ENCODE data around the gene LARP4.
"Not testable (repeated sequence)": the region's sequence is repeated elsewhere in the genome, so short reads cannot be mapped to it uniquely, and the experiment has no call there.

LARP4 gene

GRCh38 chr12:50400638-50401499 lies at the start of gene LARP4:
Gene LARP4 (plus strand): TSS chr12:50400885. CDS start chr12:50401011, 126 bp downstream.
- in situ Hi-C loops (cut with HindIII; ENCODE audit: low sequenced_read_pairs), result no loop called here

- in situ Hi-C loops (cut with HindIII; ENCODE audit: low sequenced_read_pairs), result no loop called here
These were observed 49.3 kb upstream of the LARP4 start for GRCh38 chr12:50351120-50352043.

DNA sequence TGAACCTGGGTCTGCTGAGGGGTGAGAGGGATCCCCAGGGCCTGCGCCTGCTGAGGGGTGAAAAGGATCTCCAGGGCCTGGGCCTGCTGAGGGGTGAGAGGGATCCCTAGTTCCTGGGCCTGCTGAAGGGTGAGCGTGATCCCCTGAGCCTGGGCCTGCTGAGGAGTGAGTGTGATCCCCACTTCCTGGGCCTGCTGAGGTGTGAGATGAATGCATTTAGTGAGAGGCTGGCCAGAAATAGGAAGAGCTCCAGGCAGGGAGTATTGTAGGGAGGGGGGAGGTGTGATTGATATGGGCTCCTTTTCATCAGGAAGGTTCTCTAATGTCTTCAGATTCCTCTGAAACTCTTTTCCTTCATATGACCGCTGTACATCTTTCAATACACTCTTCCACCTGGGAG lies 47.3 kb upstream of the LARP4 start:
- in situ Hi-C loops (cut with HindIII; ENCODE audit: low sequenced_read_pairs), result no loop called here

DNA sequence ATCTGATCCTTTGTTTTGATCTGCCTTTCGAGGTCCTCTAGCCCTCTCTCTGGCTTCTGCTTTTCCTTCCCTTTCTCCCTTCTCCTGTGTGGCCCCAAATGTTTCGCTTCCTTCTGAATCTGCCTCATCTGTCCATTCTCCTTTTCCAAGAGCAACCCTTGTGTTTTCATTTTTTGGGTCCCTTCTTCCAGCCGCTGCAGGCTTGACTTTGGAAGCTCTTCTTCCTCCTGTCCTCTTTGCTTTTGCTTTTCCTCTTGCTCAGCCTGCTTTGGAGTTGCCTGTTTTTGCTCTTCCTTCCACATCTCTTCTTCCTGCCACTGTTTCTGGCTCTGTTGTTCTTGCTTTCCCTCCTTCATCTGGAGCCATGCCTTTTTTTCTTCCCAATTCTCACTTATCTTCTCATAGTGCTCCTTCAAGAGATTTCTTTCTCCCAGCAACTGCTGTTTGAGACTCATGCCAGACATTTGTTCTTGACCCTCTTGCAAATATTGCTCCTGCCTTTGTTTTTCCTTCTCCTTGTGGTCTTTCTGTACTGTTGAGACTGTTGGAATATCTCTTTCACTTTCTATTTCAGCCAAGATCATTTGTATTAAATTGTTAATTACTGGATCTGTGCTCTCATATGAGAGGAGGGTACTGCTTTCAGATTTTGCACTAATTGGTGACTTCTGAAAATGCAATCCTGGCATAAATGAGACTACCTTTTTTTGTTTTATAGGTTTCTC lies 46.7 kb upstream of the LARP4 start:
- in situ Hi-C loops (cut with HindIII; ENCODE audit: low sequenced_read_pairs), result no loop called here

DNA sequence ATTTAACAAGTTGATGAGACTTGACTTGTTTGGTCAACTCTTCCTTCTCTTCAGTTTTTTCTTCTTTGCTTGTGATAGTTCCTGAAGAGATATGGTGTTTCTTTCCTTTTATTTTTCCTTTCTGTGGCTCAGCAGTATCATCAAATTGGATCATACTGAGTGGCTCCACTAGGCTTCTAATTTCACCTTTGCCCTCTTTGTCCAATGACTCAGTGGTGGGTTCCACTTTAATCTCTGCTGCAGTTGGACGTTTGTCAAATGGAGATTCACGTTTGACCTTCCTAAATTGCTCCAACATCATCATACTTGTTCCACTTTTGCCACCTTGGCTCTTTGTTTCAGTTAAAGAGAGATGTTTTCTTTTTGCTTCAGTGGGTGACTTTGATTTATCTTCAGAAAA lies 45.8 kb upstream of the LARP4 start:
- in situ Hi-C loops (cut with HindIII; ENCODE audit: low sequenced_read_pairs), result no loop called here

- in situ Hi-C loops (cut with HindIII; ENCODE audit: low sequenced_read_pairs), result no loop called here
These were observed 45.3 kb upstream of the LARP4 start for GRCh38 chr12:50355365-50355764.

- in situ Hi-C loops (cut with HindIII; ENCODE audit: low sequenced_read_pairs), result no loop called here
These were observed 38.0 kb upstream of the LARP4 start for GRCh38 chr12:50362671-50363070.

GRCh38 chr12:50363141-50363540 lies 37.5 kb upstream of the LARP4 start:
- in situ Hi-C loops (cut with HindIII; ENCODE audit: low sequenced_read_pairs), result no loop called here

DNA sequence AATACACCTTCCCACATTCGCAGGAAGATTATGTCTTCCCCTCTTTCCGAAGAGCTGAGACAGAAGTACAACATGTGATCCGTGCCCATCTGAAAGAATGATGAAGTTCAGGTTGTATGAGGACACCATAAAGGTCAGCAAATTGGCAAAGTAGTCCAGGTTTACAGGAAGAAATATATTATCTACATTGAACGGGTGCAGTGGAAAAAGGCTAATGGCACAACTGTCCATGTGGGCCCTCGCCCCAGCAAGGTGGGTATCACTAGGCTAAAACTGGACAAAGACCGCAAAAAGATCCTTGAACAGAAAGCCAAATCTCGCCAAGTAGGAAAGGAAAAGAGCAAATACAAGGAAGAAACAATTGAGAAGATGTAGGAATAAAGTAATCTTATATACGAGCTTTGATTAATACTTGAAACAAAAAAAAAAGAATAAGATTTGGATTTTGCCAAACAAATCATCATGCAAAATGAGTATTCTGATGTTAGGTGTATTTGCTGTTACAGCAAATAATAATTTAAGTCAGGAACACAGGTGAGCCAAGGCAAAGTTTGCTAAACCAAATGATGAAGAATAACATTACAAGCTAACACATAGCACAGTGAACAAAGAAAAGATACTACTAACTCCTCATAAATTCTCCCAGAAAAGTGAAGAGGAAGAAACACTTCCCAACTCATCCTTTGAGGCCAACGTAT lies 34.8 kb upstream of the LARP4 start:
- in situ Hi-C loops (cut with HindIII; ENCODE audit: low sequenced_read_pairs), result no loop called here

DNA sequence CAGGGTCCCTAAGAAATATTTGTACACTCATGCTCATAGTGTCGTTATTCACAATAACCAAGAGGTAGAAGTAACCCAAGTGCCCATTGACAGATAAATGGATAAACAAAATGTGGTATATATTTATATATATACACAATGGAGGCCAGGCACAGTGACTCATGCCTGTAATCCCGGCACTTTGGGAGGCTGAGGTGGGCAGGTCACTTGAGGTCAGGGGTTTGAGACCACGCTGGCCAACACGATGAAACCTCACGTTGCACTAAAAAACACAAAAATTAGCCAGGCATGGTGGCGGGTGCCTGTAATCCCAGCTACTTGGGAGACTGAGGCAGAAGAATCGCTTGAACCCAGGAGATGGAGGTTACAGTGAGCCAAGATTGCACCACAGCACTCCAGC lies 30.0 kb upstream of the LARP4 start:
- in situ Hi-C loops (cut with HindIII; ENCODE audit: low sequenced_read_pairs), result not testable (repeated sequence)

GRCh38 chr12:50375802-50376201 lies 24.9 kb upstream of the LARP4 start:
- in situ Hi-C loops (cut with HindIII; ENCODE audit: low sequenced_read_pairs), result no loop called here

DNA sequence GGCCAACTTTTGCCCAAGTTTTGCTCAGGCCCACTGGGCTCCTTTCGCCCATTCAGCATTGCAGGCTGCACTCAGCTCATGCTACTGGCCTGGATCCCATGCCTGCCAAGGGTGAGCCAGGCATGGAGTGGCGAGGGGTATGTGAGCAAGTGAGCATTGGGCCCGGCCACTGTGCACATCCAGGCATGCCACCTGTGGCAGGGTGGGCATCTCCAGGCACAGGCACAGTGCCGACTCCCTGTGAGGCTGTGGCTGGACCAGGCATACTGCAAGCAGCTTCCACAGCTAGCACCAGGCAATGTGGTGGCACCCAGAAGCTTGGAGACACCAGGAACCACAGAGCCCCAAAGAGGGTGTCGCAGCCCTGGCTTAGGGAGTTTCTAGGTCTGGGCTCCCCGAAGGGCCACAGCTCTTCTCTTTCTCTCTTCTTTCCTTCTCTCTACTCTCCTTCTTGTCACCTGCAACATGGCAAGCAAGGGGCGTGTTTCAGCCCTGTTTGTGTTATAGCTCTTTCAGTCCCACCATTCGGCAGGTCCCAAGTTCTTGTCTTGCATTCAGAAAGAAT lies 19.8 kb upstream of the LARP4 start:
- in situ Hi-C loops (cut with HindIII; ENCODE audit: low sequenced_read_pairs), result no loop called here

- in situ Hi-C loops (cut with HindIII; ENCODE audit: low sequenced_read_pairs), result no loop called here
These were observed 13.2 kb upstream of the LARP4 start for GRCh38 chr12:50387487-50387886.

GRCh38 chr12:50387972-50388478 lies 12.7 kb upstream of the LARP4 start:
- in situ Hi-C loops (cut with HindIII; ENCODE audit: low sequenced_read_pairs), result no loop called here

DNA sequence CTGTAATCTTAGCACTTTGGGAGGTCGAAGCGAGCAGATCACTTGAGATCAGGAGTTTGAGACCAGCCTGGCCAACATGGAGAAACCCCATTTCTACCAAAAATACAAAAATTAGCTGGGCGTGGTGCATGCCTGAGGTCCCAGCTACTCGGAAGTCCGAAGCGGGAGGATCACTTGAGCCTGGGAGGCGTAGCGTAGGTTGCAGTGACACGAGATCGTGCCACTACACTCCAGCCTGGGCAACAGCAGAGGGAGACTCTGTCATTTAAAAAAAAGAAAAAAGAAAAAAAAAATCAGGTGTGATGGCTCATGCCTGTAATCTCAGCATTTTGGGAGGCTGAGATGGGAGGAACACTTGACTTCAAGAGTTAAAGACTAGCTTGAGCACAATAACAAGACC lies 11.9 kb upstream of the LARP4 start:
- in situ Hi-C loops (cut with HindIII; ENCODE audit: low sequenced_read_pairs), result not testable (repeated sequence)

DNA sequence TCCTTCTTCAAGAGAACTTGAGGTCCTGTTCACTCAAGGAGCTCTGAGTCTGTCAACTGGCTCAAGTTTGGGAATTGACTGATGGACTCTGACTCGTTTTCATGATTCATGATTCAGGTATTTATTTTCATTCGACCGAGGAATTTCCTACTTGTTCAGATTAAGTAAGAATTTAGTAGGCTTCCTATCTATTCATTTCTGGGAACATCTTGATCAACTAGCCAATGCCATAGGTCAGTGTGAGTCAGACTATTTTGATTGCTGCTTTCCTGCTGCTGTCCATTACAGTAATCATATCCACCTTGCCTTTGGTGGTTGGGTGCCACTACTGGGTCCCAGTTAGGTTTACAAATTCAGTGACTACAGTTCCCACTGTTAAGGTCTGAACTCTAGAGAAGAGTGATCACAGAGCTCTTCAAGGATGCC lies 10.4 kb upstream of the LARP4 start:
- in situ Hi-C loops (cut with HindIII; ENCODE audit: low sequenced_read_pairs), result no loop called here

DNA sequence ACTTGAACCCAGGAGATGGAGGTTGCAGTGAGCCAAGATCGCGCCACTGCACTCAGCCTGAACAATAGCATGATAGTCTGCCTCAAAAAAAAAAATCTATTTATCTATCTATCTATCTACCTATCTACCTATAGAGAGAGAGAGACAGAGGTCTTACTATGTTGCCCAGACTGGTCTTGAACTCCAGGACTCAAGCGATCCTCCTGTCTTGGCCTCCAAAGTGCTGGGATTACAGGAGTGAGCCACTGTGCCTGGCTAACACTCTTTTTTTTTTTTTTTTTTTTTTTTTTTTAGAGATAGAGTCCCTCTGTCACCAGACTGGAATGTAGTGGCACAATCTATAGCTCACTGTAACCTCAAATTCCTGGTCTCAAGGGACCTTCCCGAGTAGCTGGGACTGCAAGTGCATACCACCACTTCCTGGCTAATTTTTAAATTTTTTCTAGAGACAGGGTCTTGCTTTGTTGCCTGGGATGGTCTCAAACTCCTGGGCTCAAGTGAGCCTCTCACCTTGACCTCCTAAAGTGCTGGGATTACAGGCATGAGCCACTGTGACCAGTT lies 6.1 kb upstream of the LARP4 start:
- in situ Hi-C loops (cut with HindIII; ENCODE audit: low sequenced_read_pairs), result no loop called here

- in situ Hi-C loops (cut with HindIII; ENCODE audit: low sequenced_read_pairs), result no loop called here
These were observed 3.5 kb upstream of the LARP4 start for GRCh38 chr12:50397117-50397650.

GRCh38 chr12:50398931-50399330 lies 1.8 kb upstream of the LARP4 start:
- in situ Hi-C loops (cut with HindIII; ENCODE audit: low sequenced_read_pairs), result no loop called here

All from DLD1 (cell line).